Measurements from ENCODE around the gene NEDD4L.

GRCh38 chr18:58266291-58266690 is 222.3 kb downstream of the NEDD4L start:
- TF ChIP-seq CTCF (IDR thresholded peaks at IDR 0.05), result no peak
- no peak for TF ChIP-seq POLR2A (IDR thresholded peaks at IDR 0.05)

All from testis (tissue), 2 donors.